SKM-1 treated with dmso at 0.1 percent for 144 hours (cell line): ENCODE measurements around the gene TNFRSF13B.
"Not testable (repeated sequence)": the region's sequence is repeated elsewhere in the genome, so short reads cannot be mapped to it uniquely, and the experiment has no call there.

Source experiments
- DNase-seq: peaks from one replicate; lab custom pipeline; 2025; ENCODE audit not compliant: unreplicated experiment; lab: John Stamatoyannopoulos, UW

TNFRSF13B gene

DNA sequence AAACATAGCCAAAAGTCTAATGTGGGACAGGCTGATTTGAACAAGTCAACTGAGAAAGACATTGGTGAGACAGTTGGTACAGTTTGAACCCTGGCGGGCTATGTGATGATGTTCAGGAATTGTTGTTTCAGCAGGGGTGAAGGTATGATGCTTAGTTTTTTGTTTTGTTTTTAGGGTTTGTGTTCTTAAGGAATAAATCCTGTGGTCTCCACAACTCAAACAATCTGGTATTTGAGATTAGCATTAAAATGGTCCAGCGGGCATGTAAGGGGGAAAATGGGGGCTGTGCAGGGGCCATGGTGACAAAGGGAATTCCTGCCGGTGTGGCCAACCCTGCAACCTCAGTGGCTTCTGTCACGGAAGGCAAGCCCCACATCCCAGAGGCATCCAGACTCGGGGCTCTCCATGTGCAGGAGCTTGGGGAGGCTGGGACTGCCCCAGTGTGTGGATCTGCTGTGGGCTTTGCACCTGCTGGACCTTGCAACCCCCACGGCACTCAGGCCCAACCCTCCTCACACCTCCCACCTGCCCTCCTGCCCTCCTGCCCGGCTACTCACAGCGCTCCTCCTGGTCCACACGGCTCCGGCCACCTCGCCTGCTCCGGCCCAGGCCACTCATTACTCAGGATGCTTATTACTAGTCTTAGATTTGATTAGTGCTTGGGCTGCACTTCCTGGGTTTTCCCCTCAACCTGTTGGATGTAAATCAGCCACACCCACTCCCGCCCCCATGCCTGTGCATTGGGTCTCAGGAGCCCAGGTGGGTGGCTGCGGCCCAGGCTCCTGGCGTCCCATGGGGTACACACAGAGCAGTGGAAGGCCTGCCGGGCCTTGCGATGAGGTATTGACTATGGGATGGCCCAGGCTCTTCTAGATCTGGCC lies at the start of gene TNFRSF13B:
Gene TNFRSF13B, minus strand, starts transcription at position 661 of the 881 bp plus-strand sequence. Its CDS starts 43 bp downstream, at position 618.
- no peak for DNase-seq

- no peak for DNase-seq
These were observed 49.4 kb upstream of the TNFRSF13B start for GRCh38 chr17:17021194-17021863.

DNA sequence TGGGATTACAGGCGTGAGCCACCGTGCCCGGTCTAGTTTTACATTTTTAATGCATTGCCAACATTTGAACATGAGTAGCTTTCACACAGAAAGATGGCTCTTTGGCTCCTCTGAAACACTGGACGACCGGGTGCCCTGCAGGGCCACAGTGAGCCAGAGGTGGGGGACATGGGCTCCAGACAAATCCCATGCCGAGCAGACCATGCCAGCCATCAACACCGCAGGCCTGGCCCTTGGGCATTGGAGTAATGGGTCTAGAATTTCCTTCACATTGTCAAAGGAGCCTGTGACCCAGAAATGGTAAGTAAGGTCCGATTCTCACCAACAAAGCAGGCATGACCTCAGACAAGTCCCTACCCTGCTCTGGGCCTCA lies 48.9 kb upstream of the TNFRSF13B start:
- no peak for DNase-seq

DNA sequence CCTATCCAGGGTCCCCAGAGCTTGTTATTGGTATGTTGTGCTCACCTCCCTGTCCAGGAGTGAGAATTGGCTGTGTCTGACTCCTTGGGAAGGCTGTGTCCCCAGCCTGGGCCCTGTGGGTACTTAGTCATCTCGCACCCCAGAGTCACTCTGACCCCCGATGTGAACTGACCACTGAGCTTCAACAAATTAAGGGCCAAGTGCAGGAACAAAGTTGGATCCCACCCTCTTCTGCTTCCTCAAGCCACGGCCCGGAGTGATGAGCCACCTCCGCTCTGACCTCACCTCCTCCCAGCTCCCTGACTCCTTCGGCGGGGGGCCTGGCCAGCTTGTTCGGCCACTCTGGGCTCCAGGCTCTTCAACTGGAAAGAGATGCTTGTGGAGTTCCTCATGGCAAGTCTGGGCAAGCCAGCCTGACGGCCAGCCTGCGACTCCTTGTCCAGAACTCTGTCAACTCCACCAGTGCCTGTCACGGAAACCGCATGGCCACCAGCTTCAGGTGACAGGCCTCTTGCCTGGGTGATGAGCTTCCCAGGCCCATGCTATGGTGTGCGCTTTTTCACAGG lies 48.1 kb upstream of the TNFRSF13B start:
- DNase-seq, result no peak

DNA sequence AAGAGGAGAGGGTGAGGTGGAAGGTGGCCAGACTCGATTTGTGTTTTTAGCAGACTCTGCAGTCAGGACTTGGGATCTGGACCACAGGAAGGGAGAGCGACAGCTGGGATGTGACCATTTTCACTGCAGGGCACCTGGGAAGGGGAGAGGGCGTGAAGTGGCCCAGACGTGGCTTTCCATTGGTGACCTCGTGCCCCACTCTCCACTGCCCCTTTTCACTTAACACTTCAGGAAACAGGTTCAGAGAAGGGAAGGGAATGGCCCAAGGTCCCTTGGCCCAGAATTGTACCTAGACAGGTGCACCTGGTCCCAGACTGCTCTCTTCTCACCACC lies 47.5 kb upstream of the TNFRSF13B start:
- DNase-seq, result no peak

- DNase-seq, result no peak
These were observed 46.9 kb upstream of the TNFRSF13B start for GRCh38 chr17:17018612-17019429.

GRCh38 chr17:17018021-17018441 lies 46.1 kb upstream of the TNFRSF13B start:
- DNase-seq, result no peak

GRCh38 chr17:17017343-17018014 lies 45.6 kb upstream of the TNFRSF13B start:
- DNase-seq, result no peak

- peak; percentile 63 for DNase-seq
These were observed 44.6 kb upstream of the TNFRSF13B start for GRCh38 chr17:17016199-17017197.

DNA sequence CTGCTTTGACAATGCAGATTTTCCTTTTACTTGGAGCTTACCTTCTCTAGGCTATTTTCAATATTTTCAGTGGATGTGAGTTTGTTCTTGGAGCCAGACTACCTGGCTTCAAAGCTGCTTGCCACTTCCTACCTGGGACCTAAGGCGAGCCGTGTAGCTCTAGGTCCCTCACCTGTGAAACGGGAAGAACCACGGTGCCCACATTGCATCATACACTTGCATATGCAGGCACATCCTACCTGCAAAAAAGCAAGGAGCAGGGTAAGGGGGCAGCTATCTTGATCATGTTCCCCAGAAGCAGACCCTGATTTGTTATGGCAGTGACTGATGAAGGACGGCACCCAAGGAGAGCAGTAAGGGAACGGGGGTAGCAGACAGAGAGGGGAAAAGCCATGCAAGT lies 43.3 kb upstream of the TNFRSF13B start:
- no peak for DNase-seq

DNA sequence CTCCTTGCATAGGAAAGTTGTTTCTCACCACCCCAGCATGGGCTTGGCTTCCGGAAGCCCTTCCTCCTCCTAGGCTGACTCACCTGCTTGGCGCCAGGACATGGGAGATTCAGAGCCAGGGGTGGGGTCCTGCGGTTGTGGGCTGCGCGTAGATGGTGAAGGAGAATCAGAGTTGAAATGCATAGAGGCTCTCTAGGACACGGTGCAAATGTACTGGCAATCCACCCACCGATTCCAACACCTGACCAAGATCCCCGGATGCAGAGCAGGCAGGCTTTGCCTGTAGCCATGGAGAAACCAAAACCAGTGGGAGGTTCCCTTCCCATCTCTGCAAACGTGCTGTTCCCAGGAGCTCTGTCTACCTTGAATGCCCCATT lies 42.8 kb upstream of the TNFRSF13B start:
- DNase-seq, result not testable (repeated sequence)

- not testable (repeated sequence) for DNase-seq
These were observed 42.2 kb upstream of the TNFRSF13B start for GRCh38 chr17:17013828-17014747.

GRCh38 chr17:17011043-17011907 lies 39.4 kb upstream of the TNFRSF13B start:
- peak; percentile 4 for DNase-seq

GRCh38 chr17:17010545-17011034 lies 38.7 kb upstream of the TNFRSF13B start:
- DNase-seq, result not testable (repeated sequence)

DNA sequence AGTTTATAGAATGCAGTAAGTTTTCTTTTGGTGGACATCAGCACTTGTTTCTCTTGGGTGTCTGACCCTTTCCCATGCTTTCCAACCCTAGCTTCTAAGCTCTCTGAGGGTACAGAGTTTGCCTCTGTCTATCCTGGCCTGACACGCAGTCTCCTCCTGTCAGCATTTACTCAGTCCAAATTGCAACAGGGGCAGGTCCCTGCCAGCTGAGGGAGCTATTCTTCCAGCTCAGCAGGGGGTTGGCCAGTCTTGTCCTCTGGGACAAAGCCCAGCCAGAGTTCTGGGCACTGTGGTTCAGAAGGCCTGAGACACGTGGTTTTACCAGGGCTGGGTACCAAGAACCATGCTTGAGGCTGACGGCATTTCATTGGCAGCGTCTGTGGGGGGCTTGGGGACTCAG lies 38.1 kb upstream of the TNFRSF13B start:
- DNase-seq, result not testable (repeated sequence)

DNA sequence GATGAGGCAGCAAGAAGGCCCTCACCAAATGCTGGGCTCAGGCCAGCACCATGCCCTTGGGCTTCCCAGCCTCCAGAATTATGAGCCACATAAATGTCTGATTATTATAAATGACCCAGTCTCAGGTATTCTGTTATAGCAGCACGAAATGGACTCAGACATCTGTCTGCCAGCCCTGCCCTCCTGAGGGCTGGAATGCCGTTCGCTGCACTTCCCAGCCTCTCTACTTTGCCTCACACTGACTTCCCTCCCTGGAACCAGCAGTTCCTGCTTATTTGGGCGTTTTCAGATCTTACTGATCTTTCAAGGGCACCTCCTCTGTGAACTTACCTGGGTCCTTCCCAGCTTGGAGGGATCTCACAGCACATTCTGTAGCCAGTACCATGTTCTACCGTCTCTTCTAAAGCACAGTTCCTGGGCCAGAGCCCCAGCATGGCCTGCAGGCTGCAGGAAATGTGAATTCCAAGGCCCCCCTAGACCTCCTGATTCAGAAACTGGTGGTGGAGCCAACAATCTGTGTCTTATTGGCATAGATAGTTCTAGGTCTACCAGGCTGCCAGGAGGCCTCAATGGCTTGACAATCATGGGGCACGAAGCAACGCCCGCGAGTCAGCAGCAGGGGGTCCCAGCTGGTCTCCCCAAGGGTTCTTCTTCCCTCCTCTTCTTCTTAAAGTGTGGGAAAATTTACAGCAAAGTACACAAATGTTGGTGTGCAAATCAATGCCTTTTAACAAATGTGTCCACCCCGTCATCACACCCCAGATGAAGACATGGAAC lies 36.9 kb upstream of the TNFRSF13B start:
- not testable (repeated sequence) for DNase-seq
